Panc1 (cell line): ENCODE results near the gene CRB2.

Experiments used
- CTCF ChIP-seq: fragments of 450-650 bp; IDR thresholded peaks from 2 replicates; pipeline ENCODE4 v1.5.1; 2017; ENCODE audit warnings: mild to moderate bottlenecking
- POLR2AphosphoS5 ChIP-seq: IDR thresholded peaks from 2 replicates; pipeline ENCODE4 v1.6.1; 2012; ENCODE audit warnings: mild to moderate bottlenecking, low read depth, low read length, moderate library complexity
- REST ChIP-seq, 2 experiments: IDR thresholded peaks; 2 replicates each; pipeline ENCODE4 v1.6.1; 2011 to 2012; ENCODE audit warnings: low read depth in 2 of 2, control low read depth in 1 of 2, low read length in 1 of 2, mild to moderate bottlenecking in 1 of 2, moderate library complexity in 1 of 2; ENCODE audit not compliant: insufficient read depth in 1 of 2
- SIN3A ChIP-seq: IDR thresholded peaks from 2 replicates; pipeline ENCODE4 v1.6.1; 2012; ENCODE audit warnings: low read depth, mild to moderate bottlenecking, low read length, moderate library complexity, borderline replicate concordance; ENCODE audit not compliant: insufficient read depth
- TCF7L2 ChIP-seq: IDR thresholded peaks from 2 replicates; pipeline ENCODE4 v1.6.1; 2011; ENCODE audit warnings: mild to moderate bottlenecking, low read depth, low read length, inconsistent platforms

GRCh38 chr9:123412171-123412820 lies 56.3 kb downstream of the CRB2 start:
- TF ChIP-seq CTCF (no peak), REST (IDR thresholded peaks at IDR 0.05; ENCODE audit: insufficient read depth in 1 of 2, low read depth in 2 of 2, low read length in 1 of 2) (no peak), SIN3A (no peak), POLR2AphosphoS5 (no peak), TCF7L2 (no peak)
